IPS-18a (cell line): Measurements from ENCODE around the gene HERC2.
"Not testable (repeated sequence)": the region's sequence is repeated elsewhere in the genome, so short reads cannot be mapped to it uniquely, and the experiment has no call there.

Experiments
- H3K27ac ChIP-seq: one replicate; pipeline ENCODE4 v1.5.1; 2013; ENCODE audit warnings: low read length
- H3K27me3 ChIP-seq: one replicate; pipeline ENCODE4 v1.6.1; 2013; ENCODE audit warnings: mild to moderate bottlenecking, low read length; ENCODE audit not compliant: control insufficient read depth, insufficient read depth
- H3K36me3 ChIP-seq: one replicate; pipeline ENCODE4 v1.6.1; 2013; ENCODE audit warnings: low read depth, low read length; ENCODE audit not compliant: control insufficient read depth
- H3K4me1 ChIP-seq: one replicate; pipeline ENCODE4 v1.6.1; 2013; ENCODE audit warnings: low read depth, low read length; ENCODE audit not compliant: control insufficient read depth
- H3K4me3 ChIP-seq: one replicate; pipeline ENCODE4 v1.5.1; 2013; ENCODE audit warnings: low read length
- H3K9ac ChIP-seq: one replicate; pipeline ENCODE4 v1.6.1; 2013; ENCODE audit warnings: mild to moderate bottlenecking, low read length, moderate library complexity
- H3K9me3 ChIP-seq: one replicate; pipeline ENCODE4 v1.6.1; 2013; ENCODE audit warnings: low read depth, low read length; ENCODE audit not compliant: control insufficient read depth

Gene HERC2

GRCh38 chr15:28125673-28126651, 196.0 kb downstream of the HERC2 start:
- H3K36me3 ChIP-seq = peaks cover 46% of the 10 kb centered on the region
- no peaks in the 10 kb centered on the region for H3K27me3 ChIP-seq
- no peaks in the 10 kb centered on the region for H3K4me1 ChIP-seq
- no peak overlapping the region for H3K9ac ChIP-seq
- no peak overlapping the region for H3K27ac ChIP-seq
- H3K4me3 ChIP-seq = no peak overlapping the region
- H3K9me3 ChIP-seq = no peaks in the 10 kb centered on the region

GRCh38 chr15:28124841-28125240, 197.1 kb downstream of the HERC2 start:
- Histone ChIP-seq H3K9me3 (no peaks in the 10 kb centered on the region), H3K9ac (no peak overlapping the region), H3K27ac (no peak overlapping the region), H3K27me3 (no peaks in the 10 kb centered on the region), H3K4me3 (no peak overlapping the region), H3K4me1 (no peaks in the 10 kb centered on the region), H3K36me3 (peaks cover 48% of the 10 kb centered on the region)

GRCh38 chr15:28123408-28124023, 198.5 kb downstream of the HERC2 start:
- no peak overlapping the region for H3K9ac ChIP-seq
- H3K36me3 ChIP-seq = peaks cover 54% of the 10 kb centered on the region

GRCh38 chr15:28122038-28122949, 199.7 kb downstream of the HERC2 start:
- H3K27ac ChIP-seq = no peak overlapping the region
- no peaks in the 10 kb centered on the region for H3K27me3 ChIP-seq
- no peak overlapping the region for H3K4me3 ChIP-seq
- no peaks in the 10 kb centered on the region for H3K9me3 ChIP-seq
- H3K36me3 ChIP-seq = peaks cover 61% of the 10 kb centered on the region
- no peak overlapping the region for H3K9ac ChIP-seq
- H3K4me1 ChIP-seq = no peaks in the 10 kb centered on the region

More at GRCh38 chr15:28123408-28124023, 198.5 kb downstream of the HERC2 start:
- H3K9me3 ChIP-seq = no peaks in the 10 kb centered on the region
- H3K4me1 ChIP-seq = no peaks in the 10 kb centered on the region
- H3K4me3 ChIP-seq = no peak overlapping the region
- H3K27ac ChIP-seq = no peak overlapping the region
- H3K27me3 ChIP-seq = no peaks in the 10 kb centered on the region

GRCh38 chr15:28121577-28121976, 200.4 kb downstream of the HERC2 start:
- H3K9ac ChIP-seq, H3K9me3 ChIP-seq, H3K4me3 ChIP-seq, H3K4me1 ChIP-seq, H3K27me3 ChIP-seq, H3K27ac ChIP-seq: not testable (repeated sequence)
- H3K36me3 ChIP-seq = peaks cover 63% of the 10 kb centered on the region

GRCh38 chr15:28120359-28120640, 201.7 kb downstream of the HERC2 start:
- H3K27me3 ChIP-seq = no peaks in the 10 kb centered on the region
- H3K9ac ChIP-seq = no peak overlapping the region
- H3K4me1 ChIP-seq = no peaks in the 10 kb centered on the region
- peaks cover 74% of the 10 kb centered on the region for H3K36me3 ChIP-seq
- no peak overlapping the region for H3K4me3 ChIP-seq
- H3K9me3 ChIP-seq = no peaks in the 10 kb centered on the region
- no peak overlapping the region for H3K27ac ChIP-seq

- Histone ChIP-seq H3K36me3 (peaks cover 75% of the 10 kb centered on the region), H3K27me3 (no peaks in the 10 kb centered on the region), H3K27ac (no peak overlapping the region), H3K4me3 (no peak overlapping the region), H3K9ac (no peak overlapping the region), H3K4me1 (no peaks in the 10 kb centered on the region), H3K9me3 (no peaks in the 10 kb centered on the region)
Observed at GRCh38 chr15:28118531-28118930, 203.4 kb downstream of the HERC2 start.

GRCh38 chr15:28118083-28118482, 203.9 kb downstream of the HERC2 start:
- H3K9me3 ChIP-seq = no peaks in the 10 kb centered on the region
- H3K4me1 ChIP-seq = no peaks in the 10 kb centered on the region
- no peaks in the 10 kb centered on the region for H3K27me3 ChIP-seq
- H3K36me3 ChIP-seq = peaks cover 75% of the 10 kb centered on the region
- no peak overlapping the region for H3K9ac ChIP-seq
- H3K27ac ChIP-seq = no peak overlapping the region
- H3K4me3 ChIP-seq = no peak overlapping the region

GRCh38 chr15:28117432-28117990, 204.5 kb downstream of the HERC2 start:
- H3K27me3 ChIP-seq = no peaks in the 10 kb centered on the region
- H3K4me1 ChIP-seq = no peaks in the 10 kb centered on the region
- H3K36me3 ChIP-seq = peaks cover 76% of the 10 kb centered on the region
- no peak overlapping the region for H3K4me3 ChIP-seq
- no peak overlapping the region for H3K27ac ChIP-seq
- H3K9ac ChIP-seq = no peak overlapping the region
- no peaks in the 10 kb centered on the region for H3K9me3 ChIP-seq

GRCh38 chr15:28116521-28117431, 205.2 kb downstream of the HERC2 start:
- H3K4me3 ChIP-seq = no peak overlapping the region
- no peaks in the 10 kb centered on the region for H3K4me1 ChIP-seq
- H3K36me3 ChIP-seq = peaks cover 84% of the 10 kb centered on the region
- no peak overlapping the region for H3K27ac ChIP-seq
- no peaks in the 10 kb centered on the region for H3K9me3 ChIP-seq
- no peak overlapping the region for H3K9ac ChIP-seq
- H3K27me3 ChIP-seq = no peaks in the 10 kb centered on the region
